Kidney epithelial cell (primary cell): ENCODE measurements around the gene CCNA2. TPM values are rescaled to one million over a fixed set of nuclear protein-coding genes. Genes with fewer than 3 reads are reported as not detected.

Experiments
- DNase-seq: peaks from one replicate; pipeline ENCODE4 v3.0.0-alpha.2; 2010; ENCODE audit warnings: low read depth
- H3K27me3 ChIP-seq: 2 replicates; pipeline ENCODE4 v1.6.0; 2011; ENCODE audit warnings: low read length; ENCODE audit not compliant: control insufficient read depth, insufficient read depth
- H3K36me3 ChIP-seq: 2 replicates; pipeline ENCODE4 v1.5.1; 2011; ENCODE audit warnings: low read length; ENCODE audit not compliant: control insufficient read depth, insufficient read depth
- H3K4me3 ChIP-seq: 2 replicates; pipeline ENCODE4 v1.5.1; 2011; ENCODE audit warnings: low read depth, mild to moderate bottlenecking, control low read depth, low read length
- total RNA-seq: library from RNA; depleted of rRNA; stranded (reverse); fragments of >200 nt; gene quantifications from 2 replicates; pipeline ENCODE4 v1.2.3, GENCODE V29; 2015
- TF ChIP-seq, protein P1 (sequence below): IDR thresholded peaks from 2 replicates; pipeline ENCODE4 v1.5.1; 2011; ENCODE audit warnings: mild to moderate bottlenecking, moderate library complexity, low read length, control low read depth, inconsistent platforms; ENCODE audit not compliant: insufficient read depth, poor library complexity, severe bottlenecking

Gene CCNA2
- 7.2 and 9.2 TPM in 2 replicates for total RNA-seq

DNA sequence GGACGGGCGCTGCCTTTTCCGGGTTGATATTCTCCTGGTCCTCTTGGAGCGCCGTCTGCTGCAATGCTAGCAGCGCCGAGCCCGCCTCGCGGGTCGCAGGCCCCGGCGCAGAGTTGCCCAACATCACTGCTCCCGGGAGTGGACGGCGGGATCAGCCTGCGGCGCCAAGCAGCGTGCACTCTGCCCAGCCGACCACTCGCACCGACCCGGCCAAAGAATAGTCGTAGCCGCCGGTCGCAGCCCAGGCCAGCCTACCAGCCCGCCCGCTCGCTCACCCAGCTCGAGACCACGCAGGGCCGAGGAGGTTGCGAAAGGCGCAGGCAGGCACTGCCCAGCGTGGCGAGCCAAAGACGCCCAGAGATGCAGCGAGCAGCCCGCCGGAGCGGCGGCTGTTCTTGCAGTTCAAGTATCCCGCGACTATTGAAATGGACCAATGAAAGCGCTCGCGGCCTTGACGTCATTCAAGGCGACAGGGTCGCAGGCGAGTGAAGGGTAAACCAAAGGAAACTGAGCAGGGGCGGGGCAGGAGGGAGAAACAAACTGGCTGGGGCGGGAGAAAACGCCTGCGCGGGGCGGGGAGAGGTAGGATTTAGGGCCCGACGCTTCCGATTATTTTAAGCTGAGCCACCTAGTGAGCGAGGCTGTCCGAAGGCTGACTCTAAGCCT lies at the start of gene CCNA2:
Gene CCNA2 (minus strand): TSS at position 379 of the 666 bp plus-strand sequence. CDS start 255 bp downstream, at position 124.
- TF ChIP-seq, protein P1, sequence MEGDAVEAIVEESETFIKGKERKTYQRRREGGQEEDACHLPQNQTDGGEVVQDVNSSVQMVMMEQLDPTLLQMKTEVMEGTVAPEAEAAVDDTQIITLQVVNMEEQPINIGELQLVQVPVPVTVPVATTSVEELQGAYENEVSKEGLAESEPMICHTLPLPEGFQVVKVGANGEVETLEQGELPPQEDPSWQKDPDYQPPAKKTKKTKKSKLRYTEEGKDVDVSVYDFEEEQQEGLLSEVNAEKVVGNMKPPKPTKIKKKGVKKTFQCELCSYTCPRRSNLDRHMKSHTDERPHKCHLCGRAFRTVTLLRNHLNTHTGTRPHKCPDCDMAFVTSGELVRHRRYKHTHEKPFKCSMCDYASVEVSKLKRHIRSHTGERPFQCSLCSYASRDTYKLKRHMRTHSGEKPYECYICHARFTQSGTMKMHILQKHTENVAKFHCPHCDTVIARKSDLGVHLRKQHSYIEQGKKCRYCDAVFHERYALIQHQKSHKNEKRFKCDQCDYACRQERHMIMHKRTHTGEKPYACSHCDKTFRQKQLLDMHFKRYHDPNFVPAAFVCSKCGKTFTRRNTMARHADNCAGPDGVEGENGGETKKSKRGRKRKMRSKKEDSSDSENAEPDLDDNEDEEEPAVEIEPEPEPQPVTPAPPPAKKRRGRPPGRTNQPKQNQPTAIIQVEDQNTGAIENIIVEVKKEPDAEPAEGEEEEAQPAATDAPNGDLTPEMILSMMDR: no peak
- H3K27me3 ChIP-seq: no peaks in the 10 kb centered on the region
- H3K36me3 ChIP-seq: peaks cover 2% of the 10 kb centered on the region
- H3K4me3 ChIP-seq: peak within 1 kb of the TSS; percentile 77
- DNase-seq: peak; percentile 77

DNA sequence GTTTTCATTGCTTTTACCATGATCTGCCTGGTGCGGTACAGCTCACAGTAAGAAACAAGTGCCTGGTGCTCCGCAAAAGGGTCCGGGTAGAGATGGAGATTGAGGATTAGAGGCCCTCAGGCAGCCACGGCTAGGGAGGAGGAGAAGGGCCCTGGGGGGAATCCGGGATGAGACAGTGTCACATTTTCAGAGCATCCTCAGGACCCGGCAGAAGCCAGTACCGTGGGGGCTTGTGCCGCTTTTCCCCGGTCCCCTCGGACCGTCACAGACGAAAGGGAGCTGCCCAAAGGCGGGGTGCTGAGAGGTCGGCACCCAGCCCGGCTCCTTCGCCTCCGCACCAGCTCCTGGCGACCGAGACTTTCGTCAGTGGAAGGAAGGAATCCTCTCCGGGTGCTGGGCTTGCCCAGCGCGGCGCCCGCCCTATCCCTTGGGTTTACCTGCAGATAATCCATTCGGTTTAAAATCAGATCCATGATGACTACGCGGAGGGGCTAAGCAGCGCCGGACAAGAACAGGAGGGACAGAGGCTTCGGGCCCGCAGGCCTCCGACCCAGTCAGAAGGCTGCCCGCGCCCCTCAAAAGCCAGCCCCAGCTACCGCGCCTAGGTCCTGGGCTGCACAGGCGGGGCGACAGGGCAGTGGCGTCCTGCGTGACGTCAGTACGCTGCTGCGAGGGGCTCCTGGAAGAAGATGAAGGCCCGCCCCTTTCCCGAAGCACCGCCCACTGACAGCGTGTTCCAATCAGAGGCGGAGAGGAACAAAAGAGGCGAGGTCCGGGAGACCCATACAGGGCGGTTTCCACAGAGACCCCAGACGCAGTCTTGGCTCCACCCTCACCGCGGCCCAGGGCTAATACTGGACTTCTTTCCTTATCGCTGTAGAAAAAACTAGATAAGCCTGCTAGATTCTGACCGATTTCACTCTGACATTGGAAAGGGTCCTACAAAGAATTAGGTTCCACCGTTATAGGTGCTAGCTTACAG lies 46.4 kb upstream of the CCNA2 start, which contains the start of gene BBS7:
Gene BBS7 (minus strand): TSS at position 634 of the 982 bp plus-strand sequence. CDS start 161 bp downstream, at position 473.
- peak within 1 kb of the TSS; percentile 73 for H3K4me3 ChIP-seq
- no peaks in the 10 kb centered on the region for H3K36me3 ChIP-seq
- H3K27me3 ChIP-seq: no peaks in the 10 kb centered on the region
- DNase-seq: peak; percentile 82
- TF ChIP-seq, protein P1: no peak

DNA sequence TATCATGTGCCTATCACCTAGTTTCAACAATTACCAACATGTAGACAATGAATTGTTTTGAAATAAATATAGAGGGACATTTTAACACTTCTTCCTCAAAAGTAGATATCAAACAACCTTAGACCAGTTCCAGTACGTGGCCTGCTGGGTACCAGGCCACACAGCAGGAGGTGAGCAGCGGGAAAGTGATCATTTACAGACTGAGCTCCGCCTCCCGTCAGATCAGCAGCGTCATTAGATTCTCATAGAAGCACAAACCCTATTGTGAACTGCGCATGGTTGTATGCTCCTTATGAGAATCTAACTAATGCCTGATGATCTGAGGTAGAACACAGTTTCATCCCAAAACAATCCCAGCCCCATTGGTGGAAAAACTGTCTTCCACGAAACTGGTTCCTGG lies 40.1 kb upstream of the CCNA2 start:
- TF ChIP-seq, protein P1: no peak
- Histone ChIP-seq H3K27me3 (no peaks in the 10 kb centered on the region), H3K36me3 (no peaks in the 10 kb centered on the region), H3K4me3 (no peak overlapping the region)
- no peak for DNase-seq

DNA sequence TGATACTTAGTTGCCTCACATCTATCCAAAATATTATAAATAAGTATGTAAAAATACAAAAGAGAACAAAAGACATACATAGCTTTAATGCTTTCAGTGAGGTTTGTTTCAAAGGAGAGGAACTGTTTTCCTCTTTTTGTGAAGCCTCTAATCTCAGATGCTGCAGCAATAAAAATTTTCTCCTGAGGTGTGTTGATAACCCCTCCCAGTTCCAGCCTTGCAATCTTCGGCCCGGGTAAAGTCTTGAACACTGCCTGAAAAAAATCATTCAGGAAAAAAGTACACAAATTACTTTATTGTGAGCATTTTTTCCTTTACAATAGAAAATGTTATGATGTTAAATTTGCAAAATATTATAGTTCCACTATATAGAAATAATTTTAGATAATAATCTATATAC lies 37.7 kb upstream of the CCNA2 start:
- TF ChIP-seq, protein P1: no peak
- no peak for DNase-seq
- Histone ChIP-seq H3K4me3 (no peak overlapping the region), H3K36me3 (no peaks in the 10 kb centered on the region), H3K27me3 (no peaks in the 10 kb centered on the region)

DNA sequence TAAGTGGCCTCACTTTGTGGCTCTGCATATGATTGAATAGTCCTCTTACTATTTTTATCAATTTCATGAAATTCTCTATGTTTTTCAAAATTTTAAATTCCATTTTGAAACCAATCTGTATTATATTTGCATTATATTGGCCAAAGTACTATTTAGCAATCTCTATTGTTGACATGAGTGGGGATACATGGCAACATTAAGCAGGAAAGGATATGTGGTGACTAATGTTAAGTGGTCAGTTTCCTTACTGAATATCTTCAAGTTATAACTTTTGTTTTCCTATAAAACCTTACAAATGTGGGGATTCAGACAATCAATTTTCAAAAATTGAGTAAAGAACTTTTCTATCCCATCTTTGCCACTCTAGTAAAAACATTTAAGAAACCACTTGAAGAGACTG lies 36.4 kb upstream of the CCNA2 start:
- no peak overlapping the region for H3K4me3 ChIP-seq
- TF ChIP-seq, protein P1: no peak
- no peak for DNase-seq
- H3K27me3 ChIP-seq: no peaks in the 10 kb centered on the region
- H3K36me3 ChIP-seq: no peaks in the 10 kb centered on the region
